Testis (tissue), 3 donors: ENCODE results near the gene RASGRF2. TPM values are rescaled to one million over a fixed set of nuclear protein-coding genes. Genes with fewer than 3 reads are reported as not detected.
"Not testable (repeated sequence)": the region's sequence is repeated elsewhere in the genome, so short reads cannot be mapped to it uniquely, and the experiment has no call there.

Experiments
- DNase-seq: peaks from one replicate; pipeline ENCODE4 v3.0.0-alpha.2; 2019
- H3K27ac ChIP-seq, 2 donors: fragments of 200-600 bp; sonication (generic); one replicate each; pipeline ENCODE4 v1.5.1; 2019
- H3K27me3 ChIP-seq: fragments of 200-600 bp; sonication (generic); one replicate; pipeline ENCODE4 v1.5.1; 2019
- H3K36me3 ChIP-seq: fragments of 200-600 bp; sonication (generic); one replicate; pipeline ENCODE4 v1.5.1; 2017; ENCODE audit warnings: low read depth; ENCODE audit errors: missing control alignments
- H3K4me1 ChIP-seq: fragments of 200-600 bp; sonication (generic); one replicate; pipeline ENCODE4 v1.5.1; 2019
- H3K4me3 ChIP-seq, 2 donors: fragments of 200-600 bp; sonication (generic); one replicate each; pipeline ENCODE4 v1.5.1; 2017 to 2019
- H3K9me3 ChIP-seq: fragments of 200-600 bp; sonication (generic); one replicate; pipeline ENCODE4 v1.5.1; 2017
- CTCF ChIP-seq, 3 experiments: fragments of 450-650 bp in 2 of 3; fragments of 200-600 bp in 1 of 3; sonication (generic) in 1 of 3; IDR thresholded peaks; one replicate each; pipeline ENCODE4 v1.5.1; 2016 to 2019; ENCODE audit warnings: antibody characterized with exemption in 3 of 3, mild to moderate bottlenecking in 2 of 3, moderate library complexity in 1 of 3
- POLR2A ChIP-seq: fragments of 450-650 bp; IDR thresholded peaks from one replicate; pipeline ENCODE4 v1.6.1; 2017; ENCODE audit warnings: antibody characterized with exemption, mild to moderate bottlenecking, moderate library complexity
- WGBS, 2 donors: methylation state at CpG; one replicate each; pipeline ENCODE4 v1.1.5; 2018; 5-methylcytosine and 5-hydroxymethylcytosine counted together
- intact Hi-C: fragments of 100-400 bp; cut with DNase I; formaldehyde crosslinking; loops from one replicate; pipeline ENCODE4 v1.15.1; 2023; ENCODE audit warnings: low total_unique reads
- polyA plus RNA-seq: library from polyadenylated mRNA; stranded (reverse); fragments of 350-450 nt; fragmentation: Illumina TruSeq; extraction: RNeasy Lipid Tissue Mini Kit (QIAGEN cat#74804); gene quantifications from one replicate; pipeline ENCODE4 v1.2.3, GENCODE V29; 2014; ENCODE audit warnings: low read depth, low replicate concordance; ENCODE audit not compliant: insufficient read depth
- total RNA-seq, 2 donors: library from RNA; depleted of rRNA; stranded (reverse); fragments of >200 nt; gene quantifications; one replicate each; pipeline ENCODE4 v1.2.3, GENCODE V29; 2016

The RASGRF2 gene
- total and polyA plus RNA-seq, 3 donors from 2014 or later = 6.2 to 11.3 (median 7.8) TPM

- Histone ChIP-seq H3K4me3 (no peak overlapping the region), H3K36me3 (no peaks in the 10 kb centered on the region), H3K4me1 (no peaks in the 10 kb centered on the region), H3K27ac (no peak overlapping the region), H3K9me3 (no peaks in the 10 kb centered on the region), H3K27me3 (no peaks in the 10 kb centered on the region)
- 92 to 94% methylated on average over 1 of the region's 1 CpG for WGBS, 2 donors
- intact Hi-C loops = no loop called here
- DNase-seq = no peak
- TF ChIP-seq POLR2A = no peak
- TF ChIP-seq CTCF (IDR thresholded peaks at IDR 0.05) = no peak
Measured at GRCh38 chr5:81038495-81038894, 78.3 kb downstream of the RASGRF2 start.

- no peak for DNase-seq
- Histone ChIP-seq H3K4me3 (no peak overlapping the region), H3K36me3 (no peaks in the 10 kb centered on the region), H3K27me3 (no peaks in the 10 kb centered on the region), H3K9me3 (no peaks in the 10 kb centered on the region), H3K4me1 (no peaks in the 10 kb centered on the region), H3K27ac (no peak overlapping the region)
- WGBS, 2 donors = 91 to 94% methylated on average over 4 of the region's 4 CpGs
- intact Hi-C loops = no loop called here
- no peak for TF ChIP-seq CTCF (IDR thresholded peaks at IDR 0.05)
Measured at GRCh38 chr5:81044868-81045267, 84.7 kb downstream of the RASGRF2 start.

- Histone ChIP-seq H3K4me1 (no peaks in the 10 kb centered on the region), H3K27ac (no peak overlapping the region), H3K36me3 (no peaks in the 10 kb centered on the region), H3K4me3 (no peak overlapping the region), H3K27me3 (no peaks in the 10 kb centered on the region), H3K9me3 (no peaks in the 10 kb centered on the region)
- TF ChIP-seq POLR2A = no peak
- no peak for TF ChIP-seq CTCF (IDR thresholded peaks at IDR 0.05)
- intact Hi-C loops = no loop called here
- DNase-seq = no peak
Measured at GRCh38 chr5:81045389-81045807, 85.2 kb downstream of the RASGRF2 start.

- H3K36me3 ChIP-seq = no peaks in the 10 kb centered on the region
- WGBS, 2 donors = 82 to 87% methylated on average over 2 of the region's 2 CpGs
- no peak overlapping the region for H3K4me3 ChIP-seq
- no peak overlapping the region for H3K27ac ChIP-seq
- no peaks in the 10 kb centered on the region for H3K9me3 ChIP-seq
- intact Hi-C loops = no loop called here
- DNase-seq = no peak
- no peak for TF ChIP-seq CTCF (IDR thresholded peaks at IDR 0.05)
- no peak for TF ChIP-seq POLR2A
- no peaks in the 10 kb centered on the region for H3K4me1 ChIP-seq
- no peaks in the 10 kb centered on the region for H3K27me3 ChIP-seq
Measured at GRCh38 chr5:81046041-81046440, 85.9 kb downstream of the RASGRF2 start.

GRCh38 chr5:81052325-81052724 lies 92.2 kb downstream of the RASGRF2 start:
- TF ChIP-seq POLR2A (no peak), CTCF (IDR thresholded peaks at IDR 0.05) (no peak)
- Histone ChIP-seq H3K27ac (no peak overlapping the region), H3K27me3 (no peaks in the 10 kb centered on the region), H3K4me1 (no peaks in the 10 kb centered on the region), H3K9me3 (no peaks in the 10 kb centered on the region), H3K36me3 (no peaks in the 10 kb centered on the region), H3K4me3 (no peak overlapping the region)
- WGBS, 2 donors = 46 to 72% methylated on average over 2 of the region's 2 CpGs
- no peak for DNase-seq
- intact Hi-C loops = no loop called here

GRCh38 chr5:81053282-81053681 lies 93.1 kb downstream of the RASGRF2 start:
- H3K9me3 ChIP-seq, H3K4me1 ChIP-seq, H3K4me3 ChIP-seq, intact Hi-C loops, H3K27ac ChIP-seq, DNase-seq, H3K36me3 ChIP-seq, H3K27me3 ChIP-seq: not testable (repeated sequence)
- 93 to 95% methylated on average over 3 to 4 of the region's 4 CpGs for WGBS, 2 donors
